Spleen (tissue), 11 donors: ENCODE results near the gene FBXO10. TPM values are rescaled to one million over a fixed set of nuclear protein-coding genes. Genes with fewer than 3 reads are reported as not detected.

Experiments used
- DNase-seq: peaks from one replicate; pipeline ENCODE4 v3.0.0-alpha.2; 2020
- H3K27ac ChIP-seq, 8 donors: fragments of 200-600 bp; sonication (generic) in 7 of 8; 1 replicate in 4 of 8; 2 replicates in 4 of 8; pipeline versions ENCODE4 v1.5.0 to v1.8.0; 2016 to 2021; ENCODE audit warnings: inconsistent platforms in 4 of 8, mild to moderate bottlenecking in 4 of 8, moderate library complexity in 1 of 8
- H3K27me3 ChIP-seq, 7 donors: fragments of 200-600 bp; sonication (generic) in 6 of 7; replicated peaks in 1 of 7; 1 replicate in 4 of 7; 2 replicates in 3 of 7; pipeline versions ENCODE4 v1.5.0 to v1.8.0; 2016 to 2021; ENCODE audit warnings: inconsistent platforms in 3 of 7, mild to moderate bottlenecking in 1 of 7
- H3K36me3 ChIP-seq, 6 donors: fragments of 200-600 bp; sonication (generic) in 5 of 6; 1 replicate in 4 of 6; 2 replicates in 2 of 6; pipeline versions ENCODE4 v1.5.0 to v1.8.0; 2016 to 2021; ENCODE audit warnings: inconsistent platforms in 2 of 6
- H3K4me1 ChIP-seq, 6 donors: fragments of 200-600 bp; sonication (generic) in 5 of 6; 1 replicate in 3 of 6; 2 replicates in 3 of 6; pipeline versions ENCODE4 v1.5.0 to v1.8.0; 2016 to 2021; ENCODE audit warnings: inconsistent platforms in 3 of 6
- H3K4me3 ChIP-seq, 8 donors: fragments of 200-600 bp; sonication (generic) in 7 of 8; 1 replicate in 4 of 8; 2 replicates in 4 of 8; pipeline versions ENCODE4 v1.5.0 to v1.8.0; 2016 to 2021; ENCODE audit warnings: inconsistent platforms in 4 of 8, mild to moderate bottlenecking in 4 of 8, moderate library complexity in 2 of 8
- H3K9me3 ChIP-seq, 8 donors: fragments of 200-600 bp; sonication (generic) in 7 of 8; 1 replicate in 4 of 8; 2 replicates in 4 of 8; pipeline versions ENCODE4 v1.5.0 to v1.8.0; 2016 to 2021; ENCODE audit warnings: inconsistent platforms in 4 of 8
- POLR2A ChIP-seq, 3 donors: fragments of 450-650 bp; IDR thresholded peaks; one replicate each; pipeline ENCODE4 v1.5.1; 2017; ENCODE audit warnings: antibody characterized with exemption in 3 of 3, mild to moderate bottlenecking in 1 of 3
- POLR2AphosphoS5 ChIP-seq, 3 donors: sonication (generic); formaldehyde crosslinking; IDR thresholded peaks; one replicate each; pipeline ENCODE4 v1.5.1; 2017; ENCODE audit warnings: antibody characterized with exemption in 3 of 3
- WGBS, 5 donors: extraction: QIAGEN DNeasy Blood & Tissue Kit in 3 of 5; methylation state at CpG; one replicate each; pipeline versions ENCODE4 v1.1.5 to v1.1.7; 2013 to 2018; 5-methylcytosine and 5-hydroxymethylcytosine counted together
- intact Hi-C: fragments of 100-400 bp; cut with DNase I; formaldehyde crosslinking; loops from one replicate; pipeline ENCODE4 v1.15.0; 2023; ENCODE audit warnings: low total_unique reads
- polyA plus RNA-seq, 3 donors: library from polyadenylated mRNA; stranded (reverse); fragments of 200-250 nt; gene quantifications; one replicate each; pipeline ENCODE4 v1.2.1, GENCODE V29; 2013
- total RNA-seq, 7 donors: library from RNA; depleted of rRNA in 3 of 7; stranded (reverse); fragments of >200 nt in 3 of 7; fragmentation: NEBNext Ultra II Directional in 4 of 7; extraction: Animal tissue kit (Norgen Biotek cat#: 25700) in 4 of 7; gene quantifications; one replicate each; pipeline versions ENCODE4 v1.1.0 to v1.2.1, GENCODE V29; 2016 to 2021
- TF ChIP-seq, protein P1 (sequence below), 11 experiments: fragments of 200-600 bp in 7 of 11; fragments of 450-650 bp in 4 of 11; sonication (generic) in 4 of 11; IDR thresholded peaks in 8 of 11; conservative IDR thresholded peaks in 3 of 11; 1 replicate in 7 of 11; 2 replicates in 4 of 11; pipeline versions ENCODE4 v1.4.0 to v1.8.0; 2016 to 2021; ENCODE audit warnings: antibody characterized with exemption in 11 of 11, inconsistent platforms in 4 of 11, mild to moderate bottlenecking in 1 of 11
- donor health status: healthy with polysubstance abuse.
- donor health status: DM: no; HTN: no; CAD: no; lungs with moderate emphysema.
- donor health status: DM: no; HTN: no; CAD: no.
- donor health status: Bipolar disorder and iron deficiency.
- donor health status: healthy.
- donor health status: DM: no; HTN: no; CAD: no.
- donor health status: DM: yes; HTN: yes; CAD: no.

The FBXO10 gene
- total and polyA plus RNA-seq, 10 donors: 3.2 to 36.9 (median 18.6) TPM

DNA sequence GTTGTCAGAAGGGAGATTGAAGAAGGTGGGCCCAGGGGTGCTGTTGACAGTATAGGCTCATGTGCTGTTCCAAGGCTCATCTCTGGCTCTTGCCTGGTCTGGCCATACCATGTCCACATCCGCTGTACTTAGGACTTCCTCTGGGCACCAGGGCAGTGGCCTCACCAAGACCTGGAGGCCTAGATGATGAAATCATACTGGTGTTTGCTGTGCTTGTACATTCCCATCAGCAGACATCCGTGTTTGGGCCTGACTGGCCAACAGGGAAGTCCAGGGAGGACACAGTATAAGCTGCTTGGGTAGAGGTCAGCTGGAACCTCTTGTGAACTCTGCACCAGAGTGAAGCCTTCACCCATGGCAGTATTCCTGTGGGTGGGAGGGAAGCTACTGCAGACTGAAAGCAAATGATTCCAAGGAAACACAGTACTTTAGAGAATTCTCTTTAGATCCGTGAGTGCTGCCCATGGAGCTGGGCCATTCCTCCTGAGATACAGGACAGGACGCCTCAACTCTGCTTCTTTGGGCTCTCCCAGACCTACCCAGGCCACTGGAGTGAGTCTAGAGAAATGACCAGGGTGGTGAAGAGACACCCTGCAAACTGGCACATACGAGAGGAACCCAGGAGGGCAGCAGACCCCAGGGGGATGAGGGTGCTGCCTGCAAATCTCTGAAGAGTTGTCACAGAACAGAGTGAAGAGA, 67.9 kb downstream of the FBXO10 start:
- no peak for DNase-seq
- Histone ChIP-seq H3K4me1 (peaks cover 0 to 18% (median 3%) of the 10 kb centered on the region in 6 donors), H3K27me3 (no peaks in the 10 kb centered on the region), H3K4me3 (no peak overlapping the region), H3K9me3 (no peaks in the 10 kb centered on the region), H3K27ac (no peak overlapping the region), H3K36me3 (peaks cover 0 to 93% (median 28%) of the 10 kb centered on the region in 6 donors)
- WGBS, 5 donors: 83 to 93% (median 90%) methylated on average over 5 of the region's 5 CpGs
- intact Hi-C loops: no loop called here
- no peak for TF ChIP-seq POLR2AphosphoS5 (IDR thresholded peaks at IDR 0.05)
- no peak for TF ChIP-seq POLR2A (IDR thresholded peaks at IDR 0.05)
- TF ChIP-seq, protein P1, sequence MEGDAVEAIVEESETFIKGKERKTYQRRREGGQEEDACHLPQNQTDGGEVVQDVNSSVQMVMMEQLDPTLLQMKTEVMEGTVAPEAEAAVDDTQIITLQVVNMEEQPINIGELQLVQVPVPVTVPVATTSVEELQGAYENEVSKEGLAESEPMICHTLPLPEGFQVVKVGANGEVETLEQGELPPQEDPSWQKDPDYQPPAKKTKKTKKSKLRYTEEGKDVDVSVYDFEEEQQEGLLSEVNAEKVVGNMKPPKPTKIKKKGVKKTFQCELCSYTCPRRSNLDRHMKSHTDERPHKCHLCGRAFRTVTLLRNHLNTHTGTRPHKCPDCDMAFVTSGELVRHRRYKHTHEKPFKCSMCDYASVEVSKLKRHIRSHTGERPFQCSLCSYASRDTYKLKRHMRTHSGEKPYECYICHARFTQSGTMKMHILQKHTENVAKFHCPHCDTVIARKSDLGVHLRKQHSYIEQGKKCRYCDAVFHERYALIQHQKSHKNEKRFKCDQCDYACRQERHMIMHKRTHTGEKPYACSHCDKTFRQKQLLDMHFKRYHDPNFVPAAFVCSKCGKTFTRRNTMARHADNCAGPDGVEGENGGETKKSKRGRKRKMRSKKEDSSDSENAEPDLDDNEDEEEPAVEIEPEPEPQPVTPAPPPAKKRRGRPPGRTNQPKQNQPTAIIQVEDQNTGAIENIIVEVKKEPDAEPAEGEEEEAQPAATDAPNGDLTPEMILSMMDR (IDR thresholded peaks at IDR 0.05 in 8 of 11, conservative IDR thresholded peaks at IDR 0.05 in 3 of 11): no peak

DNA sequence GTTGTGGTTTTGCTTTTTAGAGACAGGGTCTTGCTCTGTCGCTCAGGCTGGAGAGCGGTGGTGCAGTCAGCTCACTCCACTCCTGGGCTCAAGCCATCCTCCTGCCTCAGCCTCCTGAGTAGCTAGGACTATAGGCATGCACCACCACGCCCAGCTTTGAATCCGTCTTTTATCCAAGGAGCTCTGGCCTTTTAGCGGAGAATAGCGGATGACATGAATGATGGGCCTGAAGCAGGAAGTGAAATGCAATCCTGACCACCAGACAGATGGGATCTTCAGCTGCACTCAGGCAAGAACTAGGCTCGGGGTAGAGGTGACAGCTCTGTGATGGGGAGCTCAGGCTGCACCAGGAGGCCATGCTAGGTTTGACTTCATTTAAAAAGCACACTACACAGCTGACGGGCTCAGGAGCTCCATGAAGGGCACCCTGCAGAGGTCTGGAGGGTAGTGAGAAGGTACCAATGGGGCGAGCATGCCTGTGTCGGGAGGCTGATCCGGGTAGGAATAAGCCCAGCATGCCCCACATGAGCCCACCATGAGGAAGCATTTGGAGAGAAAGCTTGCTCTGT, 68.5 kb downstream of the FBXO10 start:
- Histone ChIP-seq H3K4me1 (peaks cover 0 to 23% (median 3%) of the 10 kb centered on the region in 6 donors), H3K27me3 (no peaks in the 10 kb centered on the region), H3K36me3 (peaks cover 0 to 93% (median 34%) of the 10 kb centered on the region in 6 donors), H3K27ac (no peak overlapping the region), H3K9me3 (no peaks in the 10 kb centered on the region), H3K4me3 (no peak overlapping the region)
- WGBS, 5 donors: 90 to 95% (median 94%) methylated on average over 11 of the region's 11 CpGs
- no peak for DNase-seq
- intact Hi-C loops: no loop called here
- no peak for TF ChIP-seq POLR2AphosphoS5 (IDR thresholded peaks at IDR 0.05)
- TF ChIP-seq POLR2A (IDR thresholded peaks at IDR 0.05): no peak
- TF ChIP-seq, protein P1 (IDR thresholded peaks at IDR 0.05 in 8 of 11, conservative IDR thresholded peaks at IDR 0.05 in 3 of 11): no peak

DNA sequence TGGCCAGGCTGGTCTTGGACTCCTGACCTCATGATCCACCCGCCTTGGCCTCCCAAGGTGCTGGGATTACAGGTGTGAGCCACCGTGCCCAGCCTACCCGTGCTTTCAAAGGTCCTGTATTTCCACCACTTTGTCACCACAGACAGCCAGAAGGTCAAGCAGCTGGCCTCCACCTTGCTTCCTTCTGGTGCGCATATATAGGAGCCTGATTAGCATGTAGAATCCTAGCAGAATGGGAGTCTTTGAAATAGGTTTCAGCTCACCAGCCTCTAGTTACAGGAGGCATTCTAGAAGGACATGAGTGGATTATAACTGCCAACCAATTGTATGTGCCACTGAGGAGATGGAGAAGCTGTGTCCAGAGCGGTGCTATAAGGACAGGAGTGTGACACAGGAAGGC, 71.6 kb downstream of the FBXO10 start:
- 80 to 91% (median 88%) methylated on average over 5 of the region's 5 CpGs for WGBS, 5 donors
- intact Hi-C loops: no loop called here
- DNase-seq: no peak
- TF ChIP-seq, protein P1 (IDR thresholded peaks at IDR 0.05 in 8 of 11, conservative IDR thresholded peaks at IDR 0.05 in 3 of 11): no peak
- TF ChIP-seq POLR2A (IDR thresholded peaks at IDR 0.05): no peak
- TF ChIP-seq POLR2AphosphoS5 (IDR thresholded peaks at IDR 0.05): no peak
- Histone ChIP-seq H3K36me3 (peaks cover 0 to 93% (median 53%) of the 10 kb centered on the region in 6 donors), H3K4me3 (no peak overlapping the region), H3K27ac (peak overlapping the region in 4 of 8 donors; percentile 36 to 65 (median 56)), H3K4me1 (peaks cover 0 to 29% (median 3%) of the 10 kb centered on the region in 6 donors), H3K9me3 (no peaks in the 10 kb centered on the region), H3K27me3 (no peaks in the 10 kb centered on the region)

DNA sequence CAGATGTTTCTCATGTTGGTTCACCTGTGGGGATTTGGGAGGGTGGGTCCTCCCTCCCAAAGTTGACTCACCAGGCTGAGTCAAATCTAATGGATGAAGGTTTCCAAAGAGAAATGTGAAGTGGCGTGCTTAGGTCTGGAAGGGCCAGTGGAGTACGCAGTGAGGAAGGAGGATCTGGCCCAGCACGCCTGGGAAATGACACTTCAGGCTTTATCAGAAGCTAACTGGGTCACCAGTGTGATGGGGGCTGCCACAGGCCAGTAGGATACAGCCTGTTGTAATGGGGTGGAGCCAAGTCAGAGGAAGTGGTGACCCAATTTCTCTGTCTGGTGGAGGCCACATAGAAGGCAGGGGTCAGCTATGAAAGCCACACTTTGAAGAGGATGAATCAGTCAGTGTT, 72.4 kb downstream of the FBXO10 start:
- 74 to 88% (median 79%) methylated on average over 3 of the region's 3 CpGs for WGBS, 5 donors
- H3K4me1 ChIP-seq: peaks cover 0 to 29% (median 3%) of the 10 kb centered on the region in 6 donors
- H3K9me3 ChIP-seq: no peaks in the 10 kb centered on the region
- intact Hi-C loops: no loop called here
- H3K27ac ChIP-seq: peak overlapping the region in 6 of 8 donors; percentile 13 to 65 (median 44)
- H3K27me3 ChIP-seq: no peaks in the 10 kb centered on the region
- no peak for DNase-seq
- peaks cover 0 to 93% (median 62%) of the 10 kb centered on the region in 6 donors for H3K36me3 ChIP-seq
- TF ChIP-seq, protein P1 (IDR thresholded peaks at IDR 0.05 in 8 of 11, conservative IDR thresholded peaks at IDR 0.05 in 3 of 11): no peak
- peak in 2 of 3 donors; percentile 38 to 54 for TF ChIP-seq POLR2AphosphoS5 (IDR thresholded peaks at IDR 0.05)
- no peak for TF ChIP-seq POLR2A (IDR thresholded peaks at IDR 0.05)
- no peak overlapping the region for H3K4me3 ChIP-seq
